Body of pancreas (tissue), 4 donors: Measurements from ENCODE around the gene AIFM2. TPM values are rescaled to one million over a fixed set of nuclear protein-coding genes. Genes with fewer than 3 reads are reported as not detected.

ENCODE experiments used
- ATAC-seq: fragments of 150-250 bp; one replicate; pipeline ENCODE4 v1.9.1; 2016
- DNase-seq, 4 donors: peaks; one replicate each; pipeline ENCODE4 v3.0.0-alpha.2; 2019
- H3K27ac ChIP-seq, 4 donors: fragments of 200-600 bp; sonication (generic); 1 replicate in 3 of 4; 2 replicates in 1 of 4; pipeline versions ENCODE4 v1.5.1 to v1.6.1; 2016 to 2019; ENCODE audit warnings: mild to moderate bottlenecking in 1 of 4, mixed read lengths in 1 of 4, moderate library complexity in 1 of 4
- H3K27me3 ChIP-seq, 2 donors: fragments of 200-600 bp; sonication (generic); one replicate each; pipeline ENCODE4 v1.6.0; 2016; ENCODE audit warnings: mild to moderate bottlenecking in 1 of 2
- H3K36me3 ChIP-seq, 2 donors: fragments of 200-600 bp; sonication (generic); replicated peaks in 1 of 2; 2 replicates each; pipeline ENCODE4 v1.5.1; 2016; ENCODE audit warnings: low read depth in 2 of 2; ENCODE audit not compliant: insufficient read depth in 1 of 2
- H3K4me1 ChIP-seq: fragments of 200-600 bp; sonication (generic); one replicate; pipeline ENCODE4 v1.6.0; 2016
- H3K4me3 ChIP-seq, 2 donors: fragments of 200-600 bp; sonication (generic); 1 replicate in 1 of 2; 2 replicates in 1 of 2; pipeline ENCODE4 v1.5.1; 2016 to 2019
- H3K9me3 ChIP-seq, 3 donors: fragments of 200-600 bp; sonication (generic); 1 replicate in 2 of 3; 2 replicates in 1 of 3; pipeline ENCODE4 v1.5.1; 2016
- CTCF ChIP-seq, 7 experiments: fragments of 450-650 bp in 4 of 7; fragments of 200-600 bp in 3 of 7; sonication (generic) in 3 of 7; IDR thresholded peaks; one replicate each; pipeline ENCODE4 v1.5.1; 2016 to 2019; ENCODE audit warnings: antibody characterized with exemption in 7 of 7
- POLR2A ChIP-seq, 3 donors: fragments of 450-650 bp; IDR thresholded peaks; one replicate each; pipeline ENCODE4 v1.6.1; 2016; ENCODE audit warnings: antibody characterized with exemption in 3 of 3, mild to moderate bottlenecking in 2 of 3
- WGBS, 2 donors: methylation state at CpG; one replicate each; pipeline ENCODE4 v1.1.5; 2017; 5-methylcytosine and 5-hydroxymethylcytosine counted together
- intact Hi-C: fragments of 100-400 bp; cut with DNase I; formaldehyde crosslinking; loops from one replicate; pipeline ENCODE4 v1.15.1; 2023
- total RNA-seq, 2 donors: library from RNA; depleted of rRNA; stranded (reverse); fragments of >200 nt; gene quantifications; one replicate each; pipeline ENCODE4 v1.1.0, GENCODE V29; 2016

The AIFM2 gene
- total RNA-seq, 2 donors from 2014 or later, result 4.2 to 12.2 TPM

- intact Hi-C loops, result no loop called here
- H3K36me3 ChIP-seq, result peaks cover 0 to 4% of the 10 kb centered on the region in 2 donors
- DNase-seq, result no peak
- no peaks in the 10 kb centered on the region for H3K9me3 ChIP-seq
- H3K4me3 ChIP-seq, result no peak overlapping the region
- TF ChIP-seq POLR2A (IDR thresholded peaks at IDR 0.05) (no peak), CTCF (IDR thresholded peaks at IDR 0.05) (no peak)
- peak overlapping the region in 3 of 4 donors; percentile 82 to 91 (median 84) for H3K27ac ChIP-seq
- 30 to 32% methylated on average over 2 of the region's 2 CpGs for WGBS, 2 donors
- H3K4me1 ChIP-seq, result peaks cover 20% of the 10 kb centered on the region
- no peak for ATAC-seq
- H3K27me3 ChIP-seq, result no peaks in the 10 kb centered on the region
Observed at GRCh38 chr10:70147259-70147625, 14.6 kb upstream of the AIFM2 start.

GRCh38 chr10:70146489-70147258, 14.0 kb upstream of the AIFM2 start, which contains the start of gene TYSND1:
Gene TYSND1 (minus strand): TSS chr10:70146700. CDS start chr10:70146586, 114 bp downstream.
- peaks cover 20% of the 10 kb centered on the region for H3K4me1 ChIP-seq
- peak; percentile 97 to 99 (median 98) for DNase-seq
- TF ChIP-seq POLR2A (IDR thresholded peaks at IDR 0.05), result peak; percentile 56 to 85 (median 85)
- peak; percentile 48 to 86 (median 74) for TF ChIP-seq CTCF (IDR thresholded peaks at IDR 0.05)
- H3K27me3 ChIP-seq, result no peaks in the 10 kb centered on the region
- H3K9me3 ChIP-seq, result no peaks in the 10 kb centered on the region
- intact Hi-C loops, result no loop called here
- H3K36me3 ChIP-seq, result peaks cover 0 to 2% of the 10 kb centered on the region in 2 donors
- 1 to 2% methylated on average over 25 to 38 of the region's 39 CpGs for WGBS, 2 donors
- H3K27ac ChIP-seq, result peak within 1 kb of the TSS; percentile 74 to 91 (median 83)
- peak; percentile 96 for ATAC-seq
- peak within 1 kb of the TSS; percentile 38 to 44 for H3K4me3 ChIP-seq

GRCh38 chr10:70145666-70146488, 13.3 kb upstream of the AIFM2 start:
- intact Hi-C loops, result no loop called here
- WGBS, 2 donors, result 0% methylated on average over 84 of the region's 98 CpGs; no CpG with 5 or more reads in 1 of the 2 donors
- DNase-seq, result peak; percentile 61 to 66 (median 62)
- TF ChIP-seq POLR2A (IDR thresholded peaks at IDR 0.05), result peak in 1 of 3 donors; percentile 36
- TF ChIP-seq CTCF (IDR thresholded peaks at IDR 0.05), result peak; percentile 35 to 69 (median 52)
- Histone ChIP-seq H3K27ac (peak overlapping the region; percentile 74 to 91 (median 83)), H3K36me3 (peaks cover 0 to 2% of the 10 kb centered on the region in 2 donors), H3K4me3 (peak overlapping the region; percentile 38 to 44), H3K9me3 (no peaks in the 10 kb centered on the region), H3K4me1 (peaks cover 20% of the 10 kb centered on the region), H3K27me3 (no peaks in the 10 kb centered on the region)
- peak; percentile 64 for ATAC-seq

GRCh38 chr10:70145166-70145665, 12.6 kb upstream of the AIFM2 start:
- intact Hi-C loops, result no loop called here
- no peaks in the 10 kb centered on the region for H3K27me3 ChIP-seq
- peak overlapping the region; percentile 38 to 44 for H3K4me3 ChIP-seq
- TF ChIP-seq POLR2A (IDR thresholded peaks at IDR 0.05), result no peak
- no peak for TF ChIP-seq CTCF (IDR thresholded peaks at IDR 0.05)
- WGBS, 2 donors, result 10 to 47% methylated on average over 3 to 24 of the region's 28 CpGs
- no peaks in the 10 kb centered on the region for H3K9me3 ChIP-seq
- peak overlapping the region; percentile 74 to 91 (median 83) for H3K27ac ChIP-seq
- ATAC-seq (no peak), DNase-seq (peak in 2 of 4 donors; percentile 22 to 24)
- H3K4me1 ChIP-seq, result peaks cover 20% of the 10 kb centered on the region
- peaks cover 0 to 2% of the 10 kb centered on the region in 2 donors for H3K36me3 ChIP-seq
